ENCODE measurements around the gene SLC38A10. TPM values are rescaled to one million over a fixed set of nuclear protein-coding genes. Genes with fewer than 3 reads are reported as not detected.

SLC38A10 gene
- total and polyA plus RNA-seq, 7 donors: 7.8 to 88.7 (median 37.9) TPM

DNA sequence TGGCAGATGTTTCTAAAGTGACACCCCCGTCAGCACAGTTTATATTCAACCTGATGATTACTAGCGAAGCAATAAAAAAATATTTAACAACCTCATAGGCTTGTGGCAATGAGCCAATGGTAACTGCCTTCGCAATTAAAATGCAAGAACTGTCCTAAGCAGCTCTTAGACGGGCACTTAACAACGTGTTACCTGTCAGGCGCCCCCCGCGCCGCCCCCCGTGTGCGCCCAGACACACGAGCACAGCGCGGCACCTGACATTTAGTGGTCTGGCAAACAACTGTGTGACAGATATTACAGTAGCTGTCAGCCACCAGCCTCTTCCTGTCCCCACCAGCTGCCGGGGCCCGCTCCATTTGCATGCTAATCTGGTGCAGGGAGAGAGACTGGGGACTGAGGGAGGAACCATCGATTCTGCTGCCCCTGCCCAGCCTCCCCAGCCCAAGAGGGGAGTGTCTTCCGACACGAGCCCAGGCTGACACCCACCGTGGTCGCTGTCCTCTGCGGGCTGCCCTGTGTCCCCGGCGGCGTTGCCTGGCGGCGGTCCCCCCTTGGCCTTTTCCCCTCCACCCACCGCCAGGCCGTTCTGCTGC is 43.3 kb downstream of the SLC38A10 start:
- DNase-seq: no peak
- TF ChIP-seq EP300 (IDR thresholded peaks at IDR 0.05) (no peak), POLR2AphosphoS5 (IDR thresholded peaks at IDR 0.05) (no peak), POLR2A (IDR thresholded peaks at IDR 0.05) (no peak)
- TF ChIP-seq, protein P1, sequence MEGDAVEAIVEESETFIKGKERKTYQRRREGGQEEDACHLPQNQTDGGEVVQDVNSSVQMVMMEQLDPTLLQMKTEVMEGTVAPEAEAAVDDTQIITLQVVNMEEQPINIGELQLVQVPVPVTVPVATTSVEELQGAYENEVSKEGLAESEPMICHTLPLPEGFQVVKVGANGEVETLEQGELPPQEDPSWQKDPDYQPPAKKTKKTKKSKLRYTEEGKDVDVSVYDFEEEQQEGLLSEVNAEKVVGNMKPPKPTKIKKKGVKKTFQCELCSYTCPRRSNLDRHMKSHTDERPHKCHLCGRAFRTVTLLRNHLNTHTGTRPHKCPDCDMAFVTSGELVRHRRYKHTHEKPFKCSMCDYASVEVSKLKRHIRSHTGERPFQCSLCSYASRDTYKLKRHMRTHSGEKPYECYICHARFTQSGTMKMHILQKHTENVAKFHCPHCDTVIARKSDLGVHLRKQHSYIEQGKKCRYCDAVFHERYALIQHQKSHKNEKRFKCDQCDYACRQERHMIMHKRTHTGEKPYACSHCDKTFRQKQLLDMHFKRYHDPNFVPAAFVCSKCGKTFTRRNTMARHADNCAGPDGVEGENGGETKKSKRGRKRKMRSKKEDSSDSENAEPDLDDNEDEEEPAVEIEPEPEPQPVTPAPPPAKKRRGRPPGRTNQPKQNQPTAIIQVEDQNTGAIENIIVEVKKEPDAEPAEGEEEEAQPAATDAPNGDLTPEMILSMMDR (IDR thresholded peaks at IDR 0.05): no peak
- H3K4me3 ChIP-seq: no peak overlapping the region
- no peak overlapping the region for H3K27ac ChIP-seq
- peaks cover 0 to 19% (median 18%) of the 10 kb centered on the region in 4 donors for H3K4me1 ChIP-seq
- no peaks in the 10 kb centered on the region for H3K9me3 ChIP-seq
- H3K36me3 ChIP-seq: peaks cover 0 to 35% (median 0%) of the 10 kb centered on the region in 4 donors
- intact Hi-C loops (cut with DNase I): no loop called here
- WGBS, 2 donors: 19 to 62% methylated on average over 29 of the region's 29 CpGs
- no peaks in the 10 kb centered on the region for H3K27me3 ChIP-seq

DNA sequence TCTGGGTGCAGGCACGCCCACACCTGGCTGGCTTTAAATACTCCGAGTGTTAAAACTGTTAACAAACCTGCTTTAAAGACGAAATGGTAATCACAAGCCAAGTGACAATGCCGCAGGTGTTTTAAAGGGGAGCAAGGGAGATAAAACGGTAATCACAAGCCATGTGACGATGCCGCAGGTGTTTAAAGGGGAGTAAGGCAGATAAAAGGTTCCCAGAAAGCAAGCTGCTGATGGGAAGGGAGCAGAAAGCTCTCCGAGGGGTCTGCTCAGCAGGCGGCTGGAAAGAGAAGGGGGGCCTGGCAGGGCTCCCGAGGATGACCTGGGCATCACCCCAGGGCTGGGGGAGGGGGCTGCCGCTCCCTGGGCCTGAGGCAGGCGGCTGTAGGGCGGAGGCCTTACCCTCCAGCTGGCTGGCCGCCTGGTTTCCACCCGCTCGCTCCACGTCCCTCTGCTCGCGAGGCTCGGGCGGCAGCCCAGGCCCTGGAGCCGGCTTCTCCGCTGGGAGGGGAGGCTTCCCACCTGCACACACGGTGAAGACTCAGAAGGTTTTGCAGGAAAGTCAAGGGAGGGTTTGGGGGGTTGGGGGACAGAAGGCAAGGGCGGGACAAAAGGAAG is 43.9 kb downstream of the SLC38A10 start:
- no peak for DNase-seq
- 17 to 63% methylated on average over 25 of the region's 25 CpGs for WGBS, 2 donors
- peaks cover 0 to 40% (median 0%) of the 10 kb centered on the region in 4 donors for H3K36me3 ChIP-seq
- intact Hi-C loops (cut with DNase I): no loop called here
- no peaks in the 10 kb centered on the region for H3K27me3 ChIP-seq
- TF ChIP-seq POLR2A (IDR thresholded peaks at IDR 0.05): no peak
- TF ChIP-seq POLR2AphosphoS5 (IDR thresholded peaks at IDR 0.05): no peak
- TF ChIP-seq EP300 (IDR thresholded peaks at IDR 0.05): no peak
- TF ChIP-seq, protein P1 (IDR thresholded peaks at IDR 0.05): no peak
- H3K27ac ChIP-seq: no peak overlapping the region
- no peaks in the 10 kb centered on the region for H3K9me3 ChIP-seq
- no peak overlapping the region for H3K4me3 ChIP-seq
- H3K4me1 ChIP-seq: peaks cover 0 to 19% (median 18%) of the 10 kb centered on the region in 4 donors

DNA sequence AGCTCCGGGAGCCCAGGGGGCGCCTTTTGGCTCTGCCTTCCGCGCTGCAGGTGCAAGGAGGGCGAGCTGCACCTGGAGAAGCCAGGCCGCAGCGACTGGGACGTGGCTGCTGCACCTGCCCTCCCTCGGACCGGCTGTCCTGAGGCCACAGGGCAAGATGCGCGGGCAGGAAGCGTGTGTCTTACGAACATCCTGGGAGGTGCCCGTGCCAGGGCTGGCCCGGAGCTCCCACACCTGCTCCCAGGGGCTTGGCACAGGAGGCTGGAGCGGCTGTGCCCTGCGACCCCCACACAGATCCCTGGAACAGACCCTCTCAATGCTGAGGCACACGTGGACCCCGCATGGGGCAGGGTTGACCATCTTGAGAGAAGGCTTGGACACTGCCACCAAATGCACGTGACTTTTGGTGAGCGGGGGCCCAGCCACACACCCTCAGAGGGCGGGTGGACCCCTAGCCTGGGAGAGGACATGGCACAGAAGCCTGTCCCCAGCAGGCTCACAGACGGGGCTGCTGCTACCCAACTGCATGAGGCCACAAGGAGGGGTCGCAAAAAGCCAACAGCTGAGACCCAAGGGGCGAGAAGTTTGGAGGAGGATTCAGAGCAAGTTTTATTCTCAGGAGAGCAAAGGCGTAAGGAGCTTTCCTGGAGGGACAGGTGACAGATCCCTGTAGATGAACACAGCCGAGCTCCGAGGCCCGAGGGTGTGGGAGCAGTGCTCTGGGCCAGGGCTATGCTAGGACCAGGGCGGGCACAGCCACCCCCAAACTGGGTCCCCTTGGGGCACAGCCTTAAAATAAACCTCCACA is 44.6 kb downstream of the SLC38A10 start:
- no peak overlapping the region for H3K27ac ChIP-seq
- TF ChIP-seq POLR2A (IDR thresholded peaks at IDR 0.05): no peak
- H3K27me3 ChIP-seq: no peaks in the 10 kb centered on the region
- peaks cover 0 to 16% (median 13%) of the 10 kb centered on the region in 4 donors for H3K4me1 ChIP-seq
- no peaks in the 10 kb centered on the region for H3K9me3 ChIP-seq
- intact Hi-C loops (cut with DNase I): no loop called here
- 28 to 74% methylated on average over 31 of the region's 31 CpGs for WGBS, 2 donors
- DNase-seq: no peak
- H3K36me3 ChIP-seq: peaks cover 0 to 42% (median 0%) of the 10 kb centered on the region in 4 donors
- no peak overlapping the region for H3K4me3 ChIP-seq

DNA sequence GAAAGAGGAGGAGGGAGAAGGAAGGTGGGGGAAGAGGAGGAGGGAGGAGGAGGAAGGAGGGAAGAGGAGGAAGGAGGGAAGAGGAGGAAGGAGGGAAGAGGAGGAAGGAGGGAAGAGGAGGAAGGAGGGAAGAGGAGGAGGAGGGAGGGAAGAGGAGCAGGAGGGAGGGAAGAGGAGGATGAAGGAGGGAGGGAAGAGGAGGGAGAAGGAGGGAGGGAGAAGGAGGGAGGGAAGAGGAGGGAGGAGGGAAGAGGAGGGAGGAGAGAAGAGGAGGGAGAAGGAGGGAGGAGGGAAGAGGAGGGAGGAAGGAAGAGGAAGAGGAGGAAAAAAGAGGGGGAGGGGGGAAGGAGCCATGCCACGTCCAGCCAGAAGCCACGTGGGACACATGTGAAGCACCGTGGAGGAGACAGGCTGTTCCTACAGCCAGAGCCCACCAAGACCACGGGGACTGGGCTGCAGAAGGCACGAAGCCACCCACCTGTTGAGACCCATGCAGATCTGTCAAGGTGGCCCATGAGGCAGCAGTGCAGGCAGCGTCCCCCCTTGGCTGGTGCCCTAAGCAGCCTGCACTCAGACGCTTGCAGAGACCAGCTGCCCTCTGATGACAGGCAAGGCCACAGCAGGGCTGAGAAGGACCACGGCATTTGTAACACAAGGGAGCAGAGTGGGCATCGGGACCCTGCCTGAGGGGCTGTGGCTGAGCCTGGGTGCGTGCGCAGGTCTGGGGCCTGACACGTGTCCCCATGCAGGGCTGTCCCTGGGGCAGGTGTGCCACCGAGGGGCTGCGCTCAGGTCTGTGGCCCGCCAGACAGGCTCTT is 45.7 kb downstream of the SLC38A10 start:
- no peak for TF ChIP-seq POLR2A (IDR thresholded peaks at IDR 0.05)
- TF ChIP-seq POLR2AphosphoS5 (IDR thresholded peaks at IDR 0.05): no peak
- no peak for TF ChIP-seq EP300 (IDR thresholded peaks at IDR 0.05)
- Histone ChIP-seq H3K27ac (no peak overlapping the region), H3K4me1 (peaks cover 0 to 5% (median 2%) of the 10 kb centered on the region in 4 donors), H3K27me3 (no peaks in the 10 kb centered on the region), H3K9me3 (no peaks in the 10 kb centered on the region), H3K4me3 (no peak overlapping the region), H3K36me3 (peaks cover 0 to 44% (median 0%) of the 10 kb centered on the region in 4 donors)
- DNase-seq: no peak
- intact Hi-C loops (cut with DNase I): no loop called here
- WGBS, 2 donors: 91 to 94% methylated on average over 15 of the region's 15 CpGs

DNA sequence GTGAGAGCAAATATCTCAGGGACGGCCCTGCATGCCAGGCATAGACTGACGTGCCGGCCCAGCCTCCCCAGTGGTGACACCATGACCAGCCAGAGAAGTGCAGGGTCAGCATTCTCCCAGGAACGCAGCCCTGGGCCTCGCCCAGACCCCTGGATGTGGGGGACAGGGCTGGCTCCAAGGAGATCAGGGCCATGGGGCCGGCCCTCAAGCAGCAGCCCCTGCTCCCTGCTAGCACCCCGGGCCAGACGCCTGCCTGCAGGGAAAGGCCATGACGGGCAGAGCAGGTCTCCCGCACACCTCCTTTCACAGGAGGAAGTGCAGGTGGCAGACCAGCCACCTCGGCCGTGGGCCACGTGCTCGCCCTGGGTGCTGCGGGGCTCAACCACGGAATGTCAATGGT is 46.5 kb downstream of the SLC38A10 start:
- H3K4me1 ChIP-seq: peaks cover 0 to 4% (median 0%) of the 10 kb centered on the region in 4 donors
- no peaks in the 10 kb centered on the region for H3K9me3 ChIP-seq
- 87 to 90% methylated on average over 16 of the region's 16 CpGs for whole genome bisulfite sequencing, 2 donors
- no peak overlapping the region for H3K27ac ChIP-seq
- DNase-seq: no peak
- H3K4me3 ChIP-seq: no peak overlapping the region
- TF ChIP-seq, protein P1 (IDR thresholded peaks at IDR 0.05): no peak
- TF ChIP-seq POLR2A (IDR thresholded peaks at IDR 0.05): no peak
- no peak for TF ChIP-seq POLR2AphosphoS5 (IDR thresholded peaks at IDR 0.05)
- no peak for TF ChIP-seq EP300 (IDR thresholded peaks at IDR 0.05)
- H3K27me3 ChIP-seq: no peaks in the 10 kb centered on the region
- peaks cover 0 to 44% (median 0%) of the 10 kb centered on the region in 4 donors for H3K36me3 ChIP-seq
- intact Hi-C loops (cut with DNase I): no loop called here
